HL-60 (cell line): ENCODE data around the gene CKAP2L.

ENCODE experiments used
- DNase-seq, 2 experiments: peaks; one replicate each; pipeline ENCODE4 v3.0.0-alpha.2; 2010 to 2020; ENCODE audit warnings: low read depth in 1 of 2, low spot score in 1 of 2
- H3K27ac ChIP-seq: fragments of 250-450 bp; sonication (Bioruptor Pico); replicated peaks from 2 replicates; pipeline ENCODE4 v1.5.1; 2020; ENCODE audit warnings: mild to moderate bottlenecking, moderate library complexity
- H3K27me3 ChIP-seq: fragments of 250-450 bp; sonication (Bioruptor Pico); 2 replicates; pipeline ENCODE4 v1.5.1; 2021; ENCODE audit warnings: mild to moderate bottlenecking, moderate library complexity; ENCODE audit not compliant: insufficient read depth, poor library complexity, severe bottlenecking
- H3K4me3 ChIP-seq: replicated peaks from 2 replicates; pipeline ENCODE4 v1.5.1; 2011; ENCODE audit warnings: mild to moderate bottlenecking, control low read depth, low read length; ENCODE audit not compliant: insufficient read depth
- CTCF ChIP-seq: IDR thresholded peaks from one replicate; pipeline ENCODE4 v1.5.1; 2011; ENCODE audit warnings: low read length, control low read depth, inconsistent platforms; ENCODE audit not compliant: insufficient read depth
- GABPA ChIP-seq: IDR thresholded peaks from 2 replicates; pipeline ENCODE4 v1.6.1; 2012; ENCODE audit warnings: low read depth
- POLR2AphosphoS5 ChIP-seq: IDR thresholded peaks from 2 replicates; pipeline ENCODE4 v1.6.1; 2012; ENCODE audit warnings: low read depth
- REST ChIP-seq: IDR thresholded peaks from 2 replicates; pipeline ENCODE4 v1.6.1; 2012; ENCODE audit warnings: low read depth; ENCODE audit not compliant: insufficient replicate concordance
- SPI1 ChIP-seq: IDR thresholded peaks from 2 replicates; pipeline ENCODE4 v1.6.1; 2012; ENCODE audit warnings: low read depth, mild to moderate bottlenecking, borderline replicate concordance

The CKAP2L gene

GRCh38 chr2:112687522-112687921 is 76.9 kb downstream of the CKAP2L start:
- DNase-seq: no peak
- no peak for TF ChIP-seq REST
- TF ChIP-seq SPI1: no peak
- no peak for TF ChIP-seq POLR2AphosphoS5
- no peak for TF ChIP-seq GABPA
- no peak for TF ChIP-seq CTCF
- no peak overlapping the region for H3K27ac ChIP-seq

More at GRCh38 chr2:112687522-112687921, 76.9 kb downstream of the CKAP2L start:
- no peak overlapping the region for H3K4me3 ChIP-seq
- no peaks in the 10 kb centered on the region for H3K27me3 ChIP-seq
